Brain microvascular endothelial cell (primary cell): Measurements from ENCODE around the gene TRIM36.
A peak's percentile ranks its signal among the peaks of the same experiment; 100 is the strongest.

ENCODE experiments used
- DNase-seq: peaks from one replicate; pipeline ENCODE4 v3.0.0-alpha.2; 2020
- H3K27ac ChIP-seq: fragments of 250-450 bp; sonication (Bioruptor Pico); 2 replicates; pipeline ENCODE4 v1.5.1; 2020; ENCODE audit warnings: mild to moderate bottlenecking, moderate library complexity
- H3K27me3 ChIP-seq: fragments of 250-450 bp; sonication (Bioruptor Pico); replicated peaks from 2 replicates; pipeline ENCODE4 v1.5.1; 2020; ENCODE audit warnings: mild to moderate bottlenecking
- H3K36me3 ChIP-seq: fragments of 250-450 bp; sonication (Bioruptor Pico); replicated peaks from 2 replicates; pipeline ENCODE4 v1.5.1; 2020; ENCODE audit warnings: mild to moderate bottlenecking
- H3K4me3 ChIP-seq: 2 replicates; pipeline ENCODE4 v1.5.1; 2011; ENCODE audit warnings: low read depth, mild to moderate bottlenecking, control low read depth, low read length, moderate library complexity
- in situ Hi-C: cut with HindIII; loops from 2 replicates; pipeline ENCODE4 v1.10.0; 2017; ENCODE audit warnings: low sequenced_read_pairs, low pct_ligation_motif_present
- TF ChIP-seq, protein P1 (sequence below): IDR thresholded peaks from 2 replicates; pipeline ENCODE4 v1.5.1; 2011; ENCODE audit warnings: low read depth, mild to moderate bottlenecking, moderate library complexity, low read length, control low read depth, inconsistent platforms; ENCODE audit errors: missing control alignments

The TRIM36 gene

DNA sequence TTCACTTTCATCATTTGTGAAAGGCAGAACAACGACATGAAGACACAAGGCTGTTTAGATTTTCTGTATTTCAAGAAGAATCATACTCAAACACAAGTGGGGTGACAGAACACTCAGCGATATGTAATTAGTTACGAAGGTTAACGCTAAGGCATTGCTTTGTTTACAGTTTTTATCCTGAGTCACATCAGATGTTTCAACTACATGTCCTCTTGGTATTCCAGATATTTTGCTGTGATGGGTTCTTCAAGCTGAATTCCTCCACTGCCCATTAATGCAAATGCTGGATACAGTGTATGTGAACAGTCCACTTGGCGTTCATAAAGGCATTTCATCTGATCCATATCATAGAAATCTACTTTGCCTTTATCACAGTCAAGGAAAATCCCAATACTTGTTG lies 43.4 kb downstream of the TRIM36 start:
- TF ChIP-seq, protein P1, sequence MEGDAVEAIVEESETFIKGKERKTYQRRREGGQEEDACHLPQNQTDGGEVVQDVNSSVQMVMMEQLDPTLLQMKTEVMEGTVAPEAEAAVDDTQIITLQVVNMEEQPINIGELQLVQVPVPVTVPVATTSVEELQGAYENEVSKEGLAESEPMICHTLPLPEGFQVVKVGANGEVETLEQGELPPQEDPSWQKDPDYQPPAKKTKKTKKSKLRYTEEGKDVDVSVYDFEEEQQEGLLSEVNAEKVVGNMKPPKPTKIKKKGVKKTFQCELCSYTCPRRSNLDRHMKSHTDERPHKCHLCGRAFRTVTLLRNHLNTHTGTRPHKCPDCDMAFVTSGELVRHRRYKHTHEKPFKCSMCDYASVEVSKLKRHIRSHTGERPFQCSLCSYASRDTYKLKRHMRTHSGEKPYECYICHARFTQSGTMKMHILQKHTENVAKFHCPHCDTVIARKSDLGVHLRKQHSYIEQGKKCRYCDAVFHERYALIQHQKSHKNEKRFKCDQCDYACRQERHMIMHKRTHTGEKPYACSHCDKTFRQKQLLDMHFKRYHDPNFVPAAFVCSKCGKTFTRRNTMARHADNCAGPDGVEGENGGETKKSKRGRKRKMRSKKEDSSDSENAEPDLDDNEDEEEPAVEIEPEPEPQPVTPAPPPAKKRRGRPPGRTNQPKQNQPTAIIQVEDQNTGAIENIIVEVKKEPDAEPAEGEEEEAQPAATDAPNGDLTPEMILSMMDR = no peak
- Histone ChIP-seq H3K27ac (no peak overlapping the region), H3K4me3 (no peak overlapping the region), H3K36me3 (no peaks in the 10 kb centered on the region), H3K27me3 (no peaks in the 10 kb centered on the region)
- no peak for DNase-seq
- in situ Hi-C loops = no loop called here

DNA sequence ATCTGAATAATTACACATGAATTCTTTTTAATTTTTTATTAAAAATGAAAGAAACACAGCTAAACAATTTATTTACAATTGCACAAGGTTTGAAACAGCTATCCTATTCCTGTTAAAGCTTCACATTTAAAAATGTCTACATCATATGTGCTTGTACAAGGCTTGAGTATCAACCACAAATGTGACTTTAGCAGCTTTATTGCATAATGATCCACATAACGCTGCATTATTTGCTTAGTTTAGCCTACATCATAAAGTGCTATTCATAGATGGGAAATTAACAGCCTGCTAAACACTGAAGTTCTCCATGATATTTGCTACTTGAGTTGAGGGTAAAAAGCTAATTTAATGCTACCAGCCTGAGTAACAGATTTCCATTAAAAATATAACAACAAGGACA lies 45.0 kb downstream of the TRIM36 start:
- TF ChIP-seq, protein P1 = no peak
- Histone ChIP-seq H3K36me3 (no peaks in the 10 kb centered on the region), H3K27me3 (no peaks in the 10 kb centered on the region), H3K4me3 (no peak overlapping the region), H3K27ac (no peak overlapping the region)
- in situ Hi-C loops = no loop called here
- no peak for DNase-seq

DNA sequence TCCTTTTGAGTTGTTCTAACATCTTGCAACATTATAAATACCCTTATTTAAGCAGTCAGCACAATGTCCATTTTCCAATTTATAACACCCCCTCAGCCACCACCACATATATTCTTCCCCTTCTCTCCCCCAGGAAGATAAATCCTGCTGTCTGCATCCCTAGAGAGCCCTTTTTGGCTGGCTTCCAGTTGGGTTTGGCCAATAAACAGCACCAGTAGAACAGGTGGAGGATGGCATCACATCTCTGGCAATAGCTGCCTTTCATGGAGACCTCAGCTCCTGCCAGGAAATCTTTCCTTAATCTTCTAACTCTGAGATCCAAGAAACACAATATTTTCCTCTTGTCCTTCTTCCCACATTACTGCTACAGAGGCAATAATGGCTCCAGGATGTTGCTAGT lies 53.7 kb downstream of the TRIM36 start:
- H3K27ac ChIP-seq = no peak overlapping the region
- H3K4me3 ChIP-seq = no peak overlapping the region
- no peaks in the 10 kb centered on the region for H3K36me3 ChIP-seq
- in situ Hi-C loops = no loop called here
- no peaks in the 10 kb centered on the region for H3K27me3 ChIP-seq
- DNase-seq = no peak
- TF ChIP-seq, protein P1 = no peak

DNA sequence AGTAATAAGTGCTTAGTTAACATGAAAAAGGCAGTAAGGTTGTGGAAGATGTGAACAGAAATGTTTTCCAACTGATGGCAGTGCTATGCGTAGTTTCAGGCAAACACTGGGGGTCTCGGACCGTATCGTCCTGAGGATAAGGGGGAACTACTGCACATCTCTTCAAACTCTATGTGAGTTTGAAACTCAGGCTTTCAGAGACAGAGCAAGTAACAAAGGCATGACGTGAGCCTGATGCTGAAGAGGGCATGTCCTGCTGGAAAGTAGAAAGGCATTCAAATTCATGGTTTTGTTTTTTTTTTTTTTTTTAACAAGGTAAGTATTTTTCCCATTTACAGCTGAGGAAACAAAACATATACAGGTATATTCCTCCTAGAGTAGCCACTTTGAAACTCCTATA lies 59.9 kb downstream of the TRIM36 start:
- no peak for DNase-seq
- H3K27me3 ChIP-seq = no peaks in the 10 kb centered on the region
- H3K4me3 ChIP-seq = no peak overlapping the region
- TF ChIP-seq, protein P1 = no peak
- no peaks in the 10 kb centered on the region for H3K36me3 ChIP-seq
- in situ Hi-C loops = no loop called here
- H3K27ac ChIP-seq = no peak overlapping the region

DNA sequence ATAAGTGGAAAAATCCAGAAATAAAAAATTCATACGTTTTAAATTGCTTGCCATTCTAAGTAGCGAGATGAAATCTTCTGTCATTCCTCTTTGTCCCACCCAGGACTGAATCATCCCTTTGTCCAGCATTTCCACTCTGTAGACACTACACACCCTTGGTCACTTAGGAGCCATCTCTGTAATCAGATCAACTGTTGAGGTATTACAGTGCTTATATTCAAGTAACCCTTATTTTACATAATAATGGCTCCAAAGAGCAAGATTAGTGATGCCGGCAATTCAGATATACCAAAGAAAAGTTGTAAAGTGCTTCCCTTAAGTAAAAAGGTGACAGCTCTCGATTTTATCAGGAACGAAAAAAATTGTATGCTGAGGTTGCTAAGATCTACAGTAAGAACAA lies 60.4 kb downstream of the TRIM36 start:
- H3K36me3 ChIP-seq = no peaks in the 10 kb centered on the region
- H3K27ac ChIP-seq = no peak overlapping the region
- TF ChIP-seq, protein P1 = no peak
- in situ Hi-C loops = no loop called here
- DNase-seq = no peak
- no peaks in the 10 kb centered on the region for H3K27me3 ChIP-seq
- H3K4me3 ChIP-seq = no peak overlapping the region

DNA sequence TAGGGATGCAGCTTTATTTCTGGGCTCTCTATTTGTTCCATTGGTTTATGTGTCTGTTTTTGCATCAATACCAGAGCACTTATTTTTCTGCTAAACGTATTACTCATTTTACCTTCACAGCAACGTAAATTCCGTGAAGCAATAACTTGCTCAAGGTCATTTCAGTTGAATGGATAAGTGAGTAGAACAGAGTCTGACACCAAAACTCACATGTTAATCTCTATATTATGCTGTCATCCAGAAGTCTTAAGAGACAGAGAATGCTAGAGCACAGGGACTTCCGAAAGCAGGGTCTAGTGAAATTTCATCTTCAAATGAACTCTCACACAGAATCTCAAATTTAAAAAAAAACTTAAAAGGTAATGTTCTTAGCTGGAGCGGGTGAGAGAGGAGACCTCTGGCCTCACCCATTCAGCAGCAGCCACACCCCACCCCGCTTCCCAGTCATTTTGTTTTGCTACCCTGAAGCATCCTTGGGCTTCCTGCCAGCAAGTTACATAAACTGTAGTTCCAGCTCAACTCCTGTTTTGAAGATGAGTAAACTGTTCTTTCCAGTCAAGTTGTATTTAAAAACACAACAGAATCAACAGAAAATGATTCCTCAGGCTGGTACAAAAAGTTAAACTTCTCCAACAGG lies 69.3 kb downstream of the TRIM36 start:
- no peak overlapping the region for H3K27ac ChIP-seq
- no peaks in the 10 kb centered on the region for H3K27me3 ChIP-seq
- no peak overlapping the region for H3K4me3 ChIP-seq
- no peaks in the 10 kb centered on the region for H3K36me3 ChIP-seq
- in situ Hi-C loops = no loop called here
- TF ChIP-seq, protein P1 = no peak
- peak; percentile 18 for DNase-seq
